OCI-LY7 (cell line): ENCODE measurements around the gene CALN1. TPM values are rescaled to one million over a fixed set of nuclear protein-coding genes. Genes with fewer than 3 reads are reported as not detected.

Experiments used
- BruUV-seq: library from RNA; stranded (reverse); fragments of 400-500 nt; replicated peaks from 2 replicates; lab custom pipeline; 2021; lab: Mats Ljungman, UMichigan
- CTCF ChIA-PET: fragments of 300-600 bp; sonication (Branson Sonifier 250); formaldehyde crosslinking; loops from one replicate; lab custom pipeline; 2022; ENCODE audit warnings: antibody characterized with exemption; ENCODE audit not compliant: unreplicated experiment; lab: Charles Lee
- POLR2A ChIA-PET: fragments of 300-600 bp; sonication (Branson Sonifier 250); formaldehyde crosslinking; loops from one replicate; lab custom pipeline; 2022; ENCODE audit warnings: antibody characterized with exemption; lab: Charles Lee
- DNase-seq: peaks from one replicate; pipeline ENCODE4 v3.0.0-alpha.2; 2015; ENCODE audit warnings: low spot score
- H2AFZ ChIP-seq: fragments of 200-600 bp; sonication (generic), shearing (Covaris generic); 2 replicates; pipeline ENCODE4 v1.6.1; 2014; ENCODE audit warnings: mild to moderate bottlenecking, antibody characterized with exemption, low read length, moderate library complexity
- H3K27ac ChIP-seq: fragments of 200-600 bp; sonication (generic); 2 replicates; pipeline ENCODE4 v1.5.1; 2014; ENCODE audit warnings: mixed run types, low read depth, mild to moderate bottlenecking, moderate library complexity, low read length, inconsistent platforms; ENCODE audit not compliant: poor library complexity, severe bottlenecking
- H3K36me3 ChIP-seq: fragments of 200-600 bp; sonication (generic); 2 replicates; pipeline ENCODE4 v1.6.1; 2014; ENCODE audit warnings: mild to moderate bottlenecking, antibody characterized with exemption, low read length, moderate library complexity, mixed read lengths; ENCODE audit not compliant: insufficient read depth
- H3K4me1 ChIP-seq: fragments of 200-600 bp; sonication (generic); 2 replicates; pipeline ENCODE4 v1.5.1; 2014; ENCODE audit warnings: mild to moderate bottlenecking, low read length; ENCODE audit not compliant: insufficient read depth, poor library complexity, severe bottlenecking
- H3K4me2 ChIP-seq: fragments of 200-600 bp; sonication (generic); 2 replicates; pipeline ENCODE4 v1.6.1; 2014; ENCODE audit warnings: mild to moderate bottlenecking, low read length
- H3K4me3 ChIP-seq: fragments of 200-600 bp; sonication (generic); 2 replicates; pipeline ENCODE4 v1.5.1; 2014; ENCODE audit warnings: mild to moderate bottlenecking, low read depth, low read length; ENCODE audit not compliant: poor library complexity, severe bottlenecking
- H3K79me2 ChIP-seq: fragments of 200-600 bp; sonication (generic); 2 replicates; pipeline ENCODE4 v1.6.1; 2016; ENCODE audit warnings: low read depth, mild to moderate bottlenecking, low read length, moderate library complexity, mixed read lengths; ENCODE audit not compliant: insufficient read depth
- H3K9me2 ChIP-seq: fragments of 200-600 bp; sonication (generic); 2 replicates; pipeline ENCODE4 v1.6.1; 2016; ENCODE audit warnings: mild to moderate bottlenecking, low read length, mixed read lengths; ENCODE audit not compliant: insufficient read depth
- H3K9me3 ChIP-seq: fragments of 200-600 bp; sonication (generic); 2 replicates; pipeline ENCODE4 v1.6.1; 2014; ENCODE audit warnings: mild to moderate bottlenecking, mixed run types, low read length, mixed read lengths
- H4K20me1 ChIP-seq: fragments of 200-600 bp; sonication (generic); 2 replicates; pipeline ENCODE4 v1.6.1; 2014; ENCODE audit warnings: mild to moderate bottlenecking, antibody characterized with exemption, low read length, moderate library complexity, mixed read lengths; ENCODE audit not compliant: insufficient read depth
- CTCF ChIP-seq: fragments of 200-600 bp; sonication (generic); conservative IDR thresholded peaks from 2 replicates; pipeline ENCODE4 v1.5.1; 2014; ENCODE audit warnings: mild to moderate bottlenecking, antibody characterized with exemption, low read length, moderate library complexity, mixed read lengths
- EZH2phosphoT487 ChIP-seq: fragments of 200-600 bp; sonication (generic); IDR thresholded peaks from 2 replicates; pipeline ENCODE4 v1.6.1; 2018; ENCODE audit warnings: low read depth, borderline replicate concordance, mild to moderate bottlenecking, mixed run types, antibody characterized with exemption, low read length, moderate library complexity, mixed read lengths
- intact Hi-C: fragments of 100-400 bp; cut with micrococcal nuclease; formaldehyde crosslinking; loops from one replicate; pipeline ENCODE4 v1.10.0; 2022; ENCODE audit not compliant: unreplicated experiment
- total RNA-seq, 2 experiments: library from RNA; depleted of rRNA in 1 of 2; stranded (reverse); fragments of >200 nt in 1 of 2; shearing (Covaris generic) in 1 of 2; gene quantifications; 2 replicates each; pipeline ENCODE4 v1.2.3, GENCODE V29; 2014 to 2022

Gene CALN1
- total RNA-seq, 2 experiments from 2014 or later: not detected

GRCh38 chr7:72321081-72321480, 91.1 kb downstream of the CALN1 start:
- H3K4me3 ChIP-seq: no peak overlapping the region
- no peaks in the 10 kb centered on the region for H3K36me3 ChIP-seq
- no peaks in the 10 kb centered on the region for H3K4me1 ChIP-seq
- H2AFZ ChIP-seq: no peak overlapping the region
- H3K9me3 ChIP-seq: no peaks in the 10 kb centered on the region
- POLR2A ChIA-PET: interaction anchor here (0.7 kb wide), 1 partner anchor 12 kb away, joined by 4 read pairs; no protein-coding TSS in a partner anchor
- intact Hi-C loops: no loop called here
- H3K9me2 ChIP-seq: no peaks in the 10 kb centered on the region
- BruUV-seq: no TSS peak
- H3K79me2 ChIP-seq: no peaks in the 10 kb centered on the region
- H4K20me1 ChIP-seq: no peaks in the 10 kb centered on the region
- CTCF ChIA-PET: no interaction called here
- TF ChIP-seq CTCF (no peak), EZH2phosphoT487 (no peak)
- DNase-seq: no peak
- no peak overlapping the region for H3K27ac ChIP-seq
- H3K4me2 ChIP-seq: no peak overlapping the region

- Histone ChIP-seq H3K4me1 (no peaks in the 10 kb centered on the region), H3K4me3 (no peak overlapping the region), H2AFZ (no peak overlapping the region), H3K9me3 (no peaks in the 10 kb centered on the region), H3K9me2 (no peaks in the 10 kb centered on the region), H3K36me3 (no peaks in the 10 kb centered on the region), H3K79me2 (no peaks in the 10 kb centered on the region), H4K20me1 (no peaks in the 10 kb centered on the region), H3K4me2 (no peak overlapping the region), H3K27ac (no peak overlapping the region)
- no TSS peak for BruUV-seq
- DNase-seq: no peak
- no peak for TF ChIP-seq CTCF
- TF ChIP-seq EZH2phosphoT487: no peak
- intact Hi-C loops: no loop called here
- ChIA-PET POLR2A (no interaction called here), CTCF (no interaction called here)
Measured at GRCh38 chr7:72317341-72317740, 94.8 kb downstream of the CALN1 start.

GRCh38 chr7:72316148-72316547, 96.0 kb downstream of the CALN1 start:
- DNase-seq: peak; percentile 1
- H3K9me2 ChIP-seq: no peaks in the 10 kb centered on the region
- ChIA-PET CTCF (no interaction called here), POLR2A (no interaction called here)
- no peak overlapping the region for H3K4me2 ChIP-seq
- H3K27ac ChIP-seq: no peak overlapping the region
- no peaks in the 10 kb centered on the region for H3K4me1 ChIP-seq
- no peaks in the 10 kb centered on the region for H3K9me3 ChIP-seq
- H3K4me3 ChIP-seq: no peak overlapping the region
- no TSS peak for BruUV-seq
- H3K79me2 ChIP-seq: no peaks in the 10 kb centered on the region
- no peaks in the 10 kb centered on the region for H3K36me3 ChIP-seq
- TF ChIP-seq CTCF (no peak), EZH2phosphoT487 (no peak)
- intact Hi-C loops: no loop called here
- H2AFZ ChIP-seq: no peak overlapping the region
- no peaks in the 10 kb centered on the region for H4K20me1 ChIP-seq
